ENCODE data around the gene SCN4A.

DNA sequence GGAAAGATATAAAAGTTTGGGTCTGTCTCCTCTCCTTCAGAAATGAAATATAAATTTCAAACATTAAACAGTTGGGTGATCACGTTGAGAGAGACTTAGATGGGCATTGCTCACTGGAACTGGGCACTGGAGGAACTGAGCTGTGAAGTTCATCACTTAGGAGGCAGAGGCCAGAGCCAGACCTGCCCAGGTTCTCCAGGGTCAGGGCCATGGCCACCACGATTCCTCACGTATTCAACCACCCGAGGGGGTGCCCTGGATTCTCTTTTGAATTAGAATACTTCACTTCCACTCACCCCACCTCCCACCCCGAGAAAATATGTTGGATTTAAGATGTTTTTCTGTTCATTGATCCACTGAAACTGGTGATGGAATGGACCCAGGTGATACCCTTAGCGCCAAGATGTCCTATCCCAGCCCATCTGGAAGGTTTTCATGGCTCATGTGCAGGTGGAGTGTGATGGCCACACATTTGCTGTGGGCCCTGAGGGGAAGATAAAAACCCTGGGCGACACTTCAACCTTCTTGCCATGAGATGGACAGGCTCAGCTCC lies 31.6 kb upstream of the SCN4A start:
- TF ChIP-seq, protein P1, sequence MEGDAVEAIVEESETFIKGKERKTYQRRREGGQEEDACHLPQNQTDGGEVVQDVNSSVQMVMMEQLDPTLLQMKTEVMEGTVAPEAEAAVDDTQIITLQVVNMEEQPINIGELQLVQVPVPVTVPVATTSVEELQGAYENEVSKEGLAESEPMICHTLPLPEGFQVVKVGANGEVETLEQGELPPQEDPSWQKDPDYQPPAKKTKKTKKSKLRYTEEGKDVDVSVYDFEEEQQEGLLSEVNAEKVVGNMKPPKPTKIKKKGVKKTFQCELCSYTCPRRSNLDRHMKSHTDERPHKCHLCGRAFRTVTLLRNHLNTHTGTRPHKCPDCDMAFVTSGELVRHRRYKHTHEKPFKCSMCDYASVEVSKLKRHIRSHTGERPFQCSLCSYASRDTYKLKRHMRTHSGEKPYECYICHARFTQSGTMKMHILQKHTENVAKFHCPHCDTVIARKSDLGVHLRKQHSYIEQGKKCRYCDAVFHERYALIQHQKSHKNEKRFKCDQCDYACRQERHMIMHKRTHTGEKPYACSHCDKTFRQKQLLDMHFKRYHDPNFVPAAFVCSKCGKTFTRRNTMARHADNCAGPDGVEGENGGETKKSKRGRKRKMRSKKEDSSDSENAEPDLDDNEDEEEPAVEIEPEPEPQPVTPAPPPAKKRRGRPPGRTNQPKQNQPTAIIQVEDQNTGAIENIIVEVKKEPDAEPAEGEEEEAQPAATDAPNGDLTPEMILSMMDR (IDR thresholded peaks at IDR 0.05; ENCODE audit: poor library complexity), result no peak
- TF ChIP-seq EZH2 (IDR thresholded peaks at IDR 0.05; ENCODE audit: borderline replicate concordance), result no peak
